Transverse colon (tissue), 3 donors: ENCODE measurements around the gene SYT2.

Source experiments
- CTCF ChIP-seq, 5 experiments: fragments of 200-600 bp in 3 of 5; fragments of 450-650 bp in 2 of 5; sonication (generic) in 3 of 5; IDR thresholded peaks; 1 replicate in 2 of 5; 2 replicates in 3 of 5; pipeline ENCODE4 v1.5.1; 2016 to 2017; ENCODE audit warnings: antibody characterized with exemption in 5 of 5, inconsistent platforms in 3 of 5, mild to moderate bottlenecking in 2 of 5, moderate library complexity in 1 of 5
- EP300 ChIP-seq: sonication (generic); formaldehyde crosslinking; IDR thresholded peaks from one replicate; pipeline ENCODE4 v1.6.1; 2017; ENCODE audit warnings: antibody characterized with exemption, low read depth

GRCh38 chr1:202745323-202745888 is 35.2 kb upstream of the SYT2 start:
- TF ChIP-seq CTCF (IDR thresholded peaks at IDR 0.05) (no peak), EP300 (no peak)
